GM23248 (cell line): ENCODE data around the gene S100A12.

Source experiments
- EZH2 ChIP-seq: fragments of 200-600 bp; sonication (generic); IDR thresholded peaks from 2 replicates; pipeline ENCODE4 v1.6.1; 2018; ENCODE audit warnings: antibody characterized with exemption, mild to moderate bottlenecking; ENCODE audit not compliant: insufficient read depth, poor library complexity, severe bottlenecking
- EZH2phosphoT487 ChIP-seq: fragments of 200-600 bp; sonication (generic); IDR thresholded peaks from 2 replicates; pipeline ENCODE4 v1.6.1; 2018; ENCODE audit warnings: antibody characterized with exemption, moderate library complexity, mild to moderate bottlenecking, low read depth; ENCODE audit not compliant: insufficient read depth

GRCh38 chr1:153364766-153365666, 10.4 kb downstream of the S100A12 start:
- no peak for TF ChIP-seq EZH2
- TF ChIP-seq EZH2phosphoT487, result no peak
